Measurements from ENCODE around the gene PHKG2. TPM values are rescaled to one million over a fixed set of nuclear protein-coding genes. Genes with fewer than 3 reads are reported as not detected.

The PHKG2 gene
- polyA plus RNA-seq, 6 donors from 2014 or later = 24.7 to 43.9 (median 29.8) TPM

DNA sequence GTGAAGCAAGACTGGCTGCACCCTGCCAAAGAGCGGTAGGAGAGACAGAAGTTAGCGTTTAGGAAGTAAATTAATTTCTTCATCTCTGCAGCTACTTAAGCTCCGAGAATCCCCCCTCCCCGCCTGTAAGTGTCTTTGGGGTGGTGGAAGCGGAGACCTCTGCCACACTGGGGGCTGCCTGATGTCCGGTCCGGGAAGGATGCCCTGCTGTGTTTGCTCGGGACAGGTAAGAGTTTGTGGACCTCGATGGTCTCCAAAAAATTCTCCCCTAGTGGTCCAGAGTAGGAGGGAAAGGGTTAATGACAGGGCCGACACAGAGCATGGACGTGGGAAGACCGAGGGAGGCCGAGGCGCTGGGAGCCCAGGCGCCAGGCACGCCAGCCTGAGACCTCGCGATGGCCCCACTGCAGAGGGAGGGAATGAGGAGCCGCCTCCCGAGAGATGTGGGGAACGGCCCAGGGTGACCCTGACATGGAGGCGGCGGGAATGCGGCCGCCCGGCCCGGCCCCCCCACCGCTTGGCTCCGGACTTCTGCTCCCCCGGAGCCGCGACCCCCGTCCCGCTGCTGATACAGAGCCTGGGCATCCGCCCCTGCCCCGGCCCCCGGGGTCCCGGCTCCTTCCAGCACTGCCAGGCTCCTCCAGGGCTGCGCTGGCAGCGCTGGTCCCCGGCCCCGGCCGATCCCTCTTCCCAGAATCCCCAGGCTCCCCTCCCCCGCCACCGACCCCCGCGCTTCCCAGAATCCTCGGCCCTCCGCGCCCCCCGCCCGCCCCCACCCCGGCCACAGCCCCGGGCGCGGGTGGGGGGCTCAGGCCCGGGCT lies 38.1 kb downstream of the PHKG2 start:
- peak; percentile 53 to 56 for ATAC-seq (ENCODE audit: low read depth in 2 of 2)

DNA sequence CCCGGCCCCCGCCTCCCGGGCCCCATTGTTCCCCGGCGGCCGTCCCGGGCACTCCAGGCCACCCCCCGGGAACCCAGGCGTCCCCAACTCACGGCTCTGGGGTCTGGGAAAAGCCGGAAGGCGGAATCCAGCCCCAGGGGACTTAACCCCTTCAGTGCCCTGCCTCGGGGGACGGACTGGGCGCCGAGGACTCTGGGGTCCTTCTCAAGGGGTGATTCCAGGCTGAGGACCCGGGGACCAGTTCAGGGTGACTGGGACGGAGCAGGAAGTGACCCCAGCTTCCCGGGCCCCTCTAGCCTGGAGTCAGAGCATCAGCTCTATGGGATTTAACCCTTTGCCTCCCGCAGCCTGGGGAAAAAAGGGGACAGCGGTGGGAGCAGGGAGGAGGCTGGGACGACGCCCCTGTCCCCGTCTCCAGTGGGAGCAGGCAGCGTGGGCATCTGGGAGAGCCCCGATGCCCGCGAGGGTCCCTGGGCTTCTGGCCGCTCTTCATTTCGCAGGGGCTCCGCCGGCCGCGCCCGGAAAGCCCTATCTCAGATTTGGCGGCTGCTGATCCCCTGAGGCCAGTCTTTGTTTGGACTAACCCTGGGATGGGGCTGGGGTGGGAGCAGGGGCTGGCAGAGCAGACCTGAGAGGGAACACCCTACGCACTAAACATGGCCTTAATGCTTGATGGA lies 38.8 kb downstream of the PHKG2 start, which contains the start of gene ZNF629:
ZNF629 (minus strand) TSS at position 270 of the 677 bp plus-strand sequence. CDS start 2,723 bp downstream, outside the sequence.
- DNase-seq = peak; percentile 20
- H3K36me3 Mint-ChIP-seq = no peaks in the 10 kb centered on the region
- H3K27ac Mint-ChIP-seq = peak within 1 kb of the TSS in 4 of 6 donors; percentile 18 to 84 (median 69)
- H3K4me1 Mint-ChIP-seq = peaks cover 18 to 30% (median 22%) of the 10 kb centered on the region in 3 donors
- no peaks in the 10 kb centered on the region for H3K9me3 Mint-ChIP-seq
- peak within 1 kb of the TSS; percentile 75 to 94 (median 92) for H3K4me3 Mint-ChIP-seq
- peaks cover 0 to 3% (median 0%) of the 10 kb centered on the region in 3 donors for H3K27me3 Mint-ChIP-seq
- peak; percentile 47 to 61 for ATAC-seq (ENCODE audit: low read depth in 2 of 2)

More for the DNA sequence above, 38.1 kb downstream of the PHKG2 start:
- H3K4me1 Mint-ChIP-seq = peaks cover 18 to 30% (median 22%) of the 10 kb centered on the region in 3 donors
- peak overlapping the region; percentile 64 to 88 (median 80) for H3K4me3 Mint-ChIP-seq
- peak overlapping the region in 2 of 6 donors; percentile 57 to 84 for H3K27ac Mint-ChIP-seq
- DNase-seq = no peak
- no peaks in the 10 kb centered on the region for H3K9me3 Mint-ChIP-seq
- H3K27me3 Mint-ChIP-seq = peaks cover 0 to 3% (median 0%) of the 10 kb centered on the region in 3 donors
- H3K36me3 Mint-ChIP-seq = no peaks in the 10 kb centered on the region

DNA sequence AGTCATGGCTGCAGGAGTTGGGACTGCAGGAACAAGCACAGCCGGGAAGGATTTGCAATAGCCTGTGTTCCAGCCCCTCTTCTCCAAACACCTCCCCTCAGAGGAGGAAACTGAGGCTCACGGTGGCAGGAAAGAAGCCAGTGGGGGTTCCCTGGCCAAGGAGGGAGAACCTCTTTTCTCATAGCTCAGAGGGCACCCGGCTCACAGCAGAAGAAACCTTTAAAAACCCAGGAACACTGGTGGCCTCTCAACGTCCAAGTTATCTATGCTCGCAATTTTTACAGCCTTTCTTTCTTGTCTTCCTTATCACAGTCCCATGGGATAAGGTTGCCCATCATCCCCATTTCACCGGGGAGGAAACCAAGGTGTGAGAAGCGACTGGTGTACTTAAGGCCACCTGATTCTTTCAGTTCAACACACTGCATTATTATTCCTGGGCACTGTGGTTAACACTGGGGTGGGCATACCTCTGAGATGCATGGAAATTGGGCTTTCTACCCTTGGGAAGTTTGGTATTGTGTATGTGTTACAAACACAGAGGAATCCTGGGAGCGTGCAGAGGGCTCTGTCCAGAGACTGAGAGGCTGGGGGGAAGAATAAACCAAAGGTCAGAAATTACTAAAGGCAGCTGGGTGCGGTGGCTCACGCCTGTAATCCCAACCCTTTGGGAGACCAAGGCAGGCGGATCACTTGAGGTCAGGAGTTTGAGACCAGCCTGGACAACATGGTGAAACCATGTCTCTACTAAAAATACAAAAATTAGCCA lies 39.6 kb downstream of the PHKG2 start:
- Mint-ChIP-seq H3K9me3 (no peaks in the 10 kb centered on the region), H3K27me3 (peaks cover 0 to 3% (median 0%) of the 10 kb centered on the region in 3 donors), H3K27ac (peak overlapping the region in 3 of 6 donors; percentile 57 to 81 (median 70)), H3K36me3 (no peaks in the 10 kb centered on the region), H3K4me1 (peaks cover 18 to 30% (median 22%) of the 10 kb centered on the region in 3 donors), H3K4me3 (peak overlapping the region; percentile 75 to 94 (median 92))
- ATAC-seq (ENCODE audit: low read depth in 2 of 2) = no peak
- no peak for DNase-seq

DNA sequence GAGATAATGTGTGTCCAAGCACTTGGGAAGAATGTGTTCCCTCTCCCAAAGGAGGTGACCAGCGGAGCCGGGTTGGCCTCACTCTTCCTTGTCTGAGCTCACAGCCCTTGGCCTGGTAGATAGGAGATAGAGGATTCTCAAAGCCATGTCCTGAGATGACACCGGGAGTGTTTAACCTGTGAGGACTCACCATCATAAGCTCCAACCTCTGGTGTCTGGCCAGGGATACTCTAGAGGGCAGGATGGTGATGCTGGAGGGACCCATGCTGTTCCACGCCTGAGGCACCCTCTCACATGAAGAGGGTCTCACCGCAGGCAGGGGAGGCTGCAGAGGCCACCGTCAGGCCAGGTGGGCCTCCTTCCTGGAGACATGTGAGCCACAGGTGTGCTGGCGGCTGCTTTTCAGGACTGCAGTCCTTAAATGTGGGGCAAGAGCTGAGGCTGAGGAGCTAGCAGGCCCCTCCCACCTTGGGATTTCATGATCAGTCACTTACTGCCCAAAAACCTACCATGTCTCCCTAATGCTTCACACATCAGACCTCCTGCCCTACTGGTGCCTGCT lies 45.4 kb downstream of the PHKG2 start:
- Mint-ChIP-seq H3K36me3 (no peaks in the 10 kb centered on the region), H3K27ac (peak overlapping the region in 1 of 6 donors; percentile 10), H3K4me3 (no peak overlapping the region), H3K27me3 (no peaks in the 10 kb centered on the region), H3K4me1 (no peaks in the 10 kb centered on the region), H3K9me3 (no peaks in the 10 kb centered on the region)
- no peak for DNase-seq
- no peak for ATAC-seq (ENCODE audit: low read depth in 2 of 2)

DNA sequence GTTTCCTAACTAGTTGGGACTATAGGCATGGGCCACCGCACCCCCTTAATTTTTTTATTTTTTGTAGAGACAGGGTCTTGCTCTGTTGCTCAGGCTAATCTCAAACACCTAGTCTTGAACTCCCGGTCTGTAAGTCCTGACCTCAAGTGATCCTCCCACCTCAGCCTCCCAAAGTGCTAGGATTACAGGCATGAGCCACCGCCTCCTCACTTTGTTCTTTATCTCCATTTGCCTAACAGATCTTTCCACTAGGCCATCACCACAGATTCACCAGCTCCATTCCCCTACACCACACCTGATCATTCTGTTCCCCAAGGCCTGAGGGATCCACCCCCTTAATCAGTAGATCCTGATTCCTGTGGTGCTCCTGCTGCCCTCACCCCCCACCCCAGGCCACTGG lies 46.4 kb downstream of the PHKG2 start:
- peak overlapping the region in 1 of 6 donors; percentile 39 for H3K27ac Mint-ChIP-seq
- H3K36me3 Mint-ChIP-seq = no peaks in the 10 kb centered on the region
- ATAC-seq (ENCODE audit: low read depth in 2 of 2) (no peak), DNase-seq (no peak)
- H3K4me3 Mint-ChIP-seq = no peak overlapping the region
- no peaks in the 10 kb centered on the region for H3K9me3 Mint-ChIP-seq
- H3K4me1 Mint-ChIP-seq = no peaks in the 10 kb centered on the region
- H3K27me3 Mint-ChIP-seq = no peaks in the 10 kb centered on the region

DNA sequence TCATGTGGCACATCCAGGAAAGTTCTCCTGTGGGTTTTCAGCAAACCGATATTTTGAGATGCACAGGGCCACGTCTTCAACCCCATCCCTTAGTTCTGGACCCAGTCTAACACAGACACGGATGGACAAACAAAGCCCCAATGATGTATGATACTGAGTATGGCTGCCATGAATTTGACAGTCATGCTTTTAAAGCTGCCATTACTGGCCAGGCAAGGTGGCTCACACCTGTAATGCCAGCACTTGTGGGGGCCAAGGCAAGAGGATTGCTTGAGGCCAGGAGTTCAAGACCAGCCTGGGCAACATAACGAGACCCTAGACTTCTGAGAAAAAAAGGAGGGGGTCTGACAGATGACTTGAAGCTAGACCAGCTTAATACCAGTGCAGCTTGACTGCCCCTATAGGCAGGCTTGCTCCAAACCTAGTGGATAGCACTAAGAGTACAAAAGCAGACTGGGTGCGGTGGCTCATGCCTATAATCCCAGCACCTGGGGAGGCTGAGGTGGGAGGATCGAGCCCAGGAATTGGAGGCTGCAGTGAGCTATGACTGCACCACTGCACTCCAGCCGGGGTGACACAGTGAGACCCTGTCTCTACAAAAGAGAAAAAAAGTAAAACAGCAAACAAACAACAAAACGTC lies 49.6 kb downstream of the PHKG2 start:
- ATAC-seq (ENCODE audit: low read depth in 2 of 2) (no peak), DNase-seq (no peak)
- peaks cover 0 to 2% (median 0%) of the 10 kb centered on the region in 3 donors for H3K4me1 Mint-ChIP-seq
- H3K27ac Mint-ChIP-seq = no peak overlapping the region
- no peaks in the 10 kb centered on the region for H3K9me3 Mint-ChIP-seq
- no peaks in the 10 kb centered on the region for H3K36me3 Mint-ChIP-seq
- no peaks in the 10 kb centered on the region for H3K27me3 Mint-ChIP-seq
- H3K4me3 Mint-ChIP-seq = no peak overlapping the region

Other genes with a start within 250 kb of the PHKG2 start
- gene ZNF768, start 221.9 kb upstream of the PHKG2 start, polyA plus RNA-seq (ENCODE audit: low read depth in 6 of 6) = 10 to 100 TPM in 1 of 6 donors, 1 to 10 TPM in 4, under 1 TPM in 1; 0.40 to 10.1 (median 6.3) TPM
- gene ZNF747, start 213.6 kb upstream of the PHKG2 start, polyA plus RNA-seq (ENCODE audit: low read depth in 6 of 6) = 10 to 100 TPM; 12.0 to 18.3 (median 15.1) TPM
- 1 to 10 TPM in 5 of 6 donors, not detected in 1; 2.3 to 6.8 (median 4.7) TPM for gene ZNF764, start 190.1 kb upstream of the PHKG2 start, polyA plus RNA-seq (ENCODE audit: low read depth in 6 of 6)
- gene ZNF688, start 176.7 kb upstream of the PHKG2 start, polyA plus RNA-seq (ENCODE audit: low read depth in 6 of 6) = 10 to 100 TPM; 28.0 to 41.5 (median 36.1) TPM
- 1 to 10 TPM; 1.4 to 4.4 (median 2.9) TPM for gene ZNF785, start 162.7 kb upstream of the PHKG2 start, polyA plus RNA-seq (ENCODE audit: low read depth in 6 of 6)
- 10 to 100 TPM in 4 of 6 donors, 1 to 10 TPM in 2; 6.1 to 12.8 (median 10.5) TPM for gene ZNF689, start 138.0 kb upstream of the PHKG2 start, polyA plus RNA-seq (ENCODE audit: low read depth in 6 of 6)
- 10 to 100 TPM; 11.6 to 40.9 (median 17.8) TPM for gene PRR14, start 97.5 kb upstream of the PHKG2 start, polyA plus RNA-seq (ENCODE audit: low read depth in 6 of 6)
- gene FBRS, start 90.0 kb upstream of the PHKG2 start, polyA plus RNA-seq (ENCODE audit: low read depth in 6 of 6) = 1 to 10 TPM in 5 of 6 donors, under 1 TPM in 1; 0.88 to 9.0 (median 4.2) TPM
- gene SRCAP, start 49.3 kb upstream of the PHKG2 start, polyA plus RNA-seq (ENCODE audit: low read depth in 6 of 6) = 10 to 100 TPM in 5 of 6 donors, not detected in 1; 11.9 to 41.5 (median 14.8) TPM
- gene CFAP119, start 13.6 kb downstream of the PHKG2 start, polyA plus RNA-seq (ENCODE audit: low read depth in 6 of 6) = under 1 TPM; 0.16 to 0.88 (median 0.62) TPM
- 10 to 100 TPM; 15.0 to 51.6 (median 28.8) TPM for gene RNF40, start 13.9 kb downstream of the PHKG2 start, polyA plus RNA-seq (ENCODE audit: low read depth in 6 of 6)
- gene ZNF629, start 38.8 kb downstream of the PHKG2 start, polyA plus RNA-seq (ENCODE audit: low read depth in 6 of 6) = 1 to 10 TPM in 1 of 6 donors, under 1 TPM in 4, not detected in 1; 0.23 to 1.4 (median 0.45) TPM
- gene BCL7C, start 145.7 kb downstream of the PHKG2 start, polyA plus RNA-seq (ENCODE audit: low read depth in 6 of 6) = 10 to 100 TPM; 29.4 to 40.3 (median 33.1) TPM
- gene CTF1, start 148.2 kb downstream of the PHKG2 start, polyA plus RNA-seq (ENCODE audit: low read depth in 6 of 6) = under 1 TPM in 3 of 6 donors, not detected in 3; 0.40 to 0.67 (median 0.47) TPM
- under 1 TPM in 4 of 6 donors, not detected in 2; 0.21 to 0.48 (median 0.27) TPM for gene FBXL19, start 175.1 kb downstream of the PHKG2 start, polyA plus RNA-seq (ENCODE audit: low read depth in 6 of 6)
- 10 to 100 TPM; 65.8 to 83.4 (median 78.3) TPM for gene ORAI3, start 200.6 kb downstream of the PHKG2 start, polyA plus RNA-seq (ENCODE audit: low read depth in 6 of 6)
- 1 to 10 TPM in 2 of 6 donors, under 1 TPM in 3, not detected in 1; 0.69 to 2.8 (median 0.85) TPM for gene SETD1A, start 209.3 kb downstream of the PHKG2 start, polyA plus RNA-seq (ENCODE audit: low read depth in 6 of 6)
- not detected for gene HSD3B7, start 236.8 kb downstream of the PHKG2 start, polyA plus RNA-seq (ENCODE audit: low read depth in 6 of 6)